ENCODE measurements around the gene TNFRSF11A.

GRCh38 chr18:62372156-62372555 is 47.0 kb downstream of the TNFRSF11A start:
- no peak for TF ChIP-seq EZH2 (IDR thresholded peaks at IDR 0.05; ENCODE audit: borderline replicate concordance)
- no peak for TF ChIP-seq CTCF (IDR thresholded peaks at IDR 0.05; ENCODE audit: poor library complexity)

All from hepatocyte (in vitro differentiated cells).